C4-2B (cell line): ENCODE data around the gene TMEM39B.

Source experiments
- H3K27ac ChIP-seq: fragments of 450-650 bp; 2 replicates; pipeline ENCODE4 v1.5.1; 2017
- CTCF ChIP-seq: fragments of 450-650 bp; conservative IDR thresholded peaks from 2 replicates; pipeline ENCODE4 v1.5.1; 2017; ENCODE audit warnings: mild to moderate bottlenecking
- ZFX ChIP-seq: fragments of 450-650 bp; IDR thresholded peaks from 2 replicates; pipeline ENCODE4 v1.6.1; 2017

TMEM39B gene

GRCh38 chr1:32040711-32041110 is 32.0 kb upstream of the TMEM39B start:
- no peak overlapping the region for H3K27ac ChIP-seq
- TF ChIP-seq CTCF (no peak), ZFX (no peak)

- TF ChIP-seq CTCF (no peak), ZFX (no peak)
- H3K27ac ChIP-seq: no peak overlapping the region
Measured at GRCh38 chr1:32042330-32042729, 30.4 kb upstream of the TMEM39B start.

GRCh38 chr1:32044234-32044633 is 28.5 kb upstream of the TMEM39B start:
- TF ChIP-seq ZFX (no peak), CTCF (no peak)
- H3K27ac ChIP-seq: no peak overlapping the region

GRCh38 chr1:32045772-32046171 is 27.0 kb upstream of the TMEM39B start:
- H3K27ac ChIP-seq: no peak overlapping the region
- no peak for TF ChIP-seq CTCF

GRCh38 chr1:32047701-32048100 is 25.0 kb upstream of the TMEM39B start:
- no peak overlapping the region for H3K27ac ChIP-seq
- TF ChIP-seq CTCF (no peak), ZFX (no peak)

DNA sequence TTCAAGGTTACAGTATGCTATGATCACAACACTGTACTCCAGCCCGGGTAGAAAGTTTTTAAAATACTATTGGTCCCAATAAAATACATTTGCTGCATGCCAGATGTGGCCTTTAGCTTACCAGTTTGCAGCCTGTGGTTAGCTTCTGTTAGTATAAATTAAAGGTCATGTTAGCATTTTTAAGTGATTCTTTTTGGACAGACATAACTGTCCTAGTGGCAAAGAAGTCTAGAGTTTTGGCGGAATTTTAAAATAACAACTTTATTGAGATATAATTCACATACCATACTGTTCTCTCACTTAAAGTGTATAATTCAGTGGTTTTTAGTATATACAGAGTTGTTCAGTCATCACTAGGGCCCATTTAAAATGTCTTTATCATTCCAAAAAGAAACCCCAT is 24.3 kb upstream of the TMEM39B start:
- H3K27ac ChIP-seq: no peak overlapping the region

DNA sequence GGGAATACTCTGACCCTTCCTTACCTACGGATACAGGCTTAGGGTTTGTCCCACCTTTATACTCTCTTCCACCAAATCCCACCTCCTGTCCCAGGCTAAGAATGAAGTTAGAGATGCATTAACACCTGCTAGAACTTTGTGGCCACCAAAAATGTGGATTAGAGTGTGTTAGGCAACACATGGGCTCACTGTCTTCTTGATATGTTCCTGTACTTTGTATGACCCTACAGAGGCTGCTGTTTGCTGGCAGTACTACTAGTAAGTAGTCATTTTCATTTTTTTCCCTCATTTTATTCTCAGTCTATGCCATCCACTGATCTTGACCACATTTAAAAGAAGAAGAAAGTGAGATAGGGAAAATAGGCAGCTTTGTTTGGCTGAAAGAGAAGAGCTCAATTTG is 21.0 kb upstream of the TMEM39B start:
- TF ChIP-seq CTCF (no peak), ZFX (no peak)
- no peak overlapping the region for H3K27ac ChIP-seq

More for the DNA sequence above, 24.3 kb upstream of the TMEM39B start:
- no peak for TF ChIP-seq CTCF
- no peak for TF ChIP-seq ZFX
